Activated CD8-positive, alpha-beta memory T cell treated with anti-CD3 and anti-CD28 coated beads, Interleukin-2, amount 50 U/mL, for 1 hour (primary cell): ENCODE measurements around the gene RNGTT.
"Not testable (repeated sequence)": the region's sequence is repeated elsewhere in the genome, so short reads cannot be mapped to it uniquely, and the experiment has no call there.

Experiments used
- DNase-seq: peaks from one replicate; pipeline ENCODE4 v3.0.0-alpha.2; 2020; ENCODE audit errors: extremely low read depth

RNGTT gene

DNA sequence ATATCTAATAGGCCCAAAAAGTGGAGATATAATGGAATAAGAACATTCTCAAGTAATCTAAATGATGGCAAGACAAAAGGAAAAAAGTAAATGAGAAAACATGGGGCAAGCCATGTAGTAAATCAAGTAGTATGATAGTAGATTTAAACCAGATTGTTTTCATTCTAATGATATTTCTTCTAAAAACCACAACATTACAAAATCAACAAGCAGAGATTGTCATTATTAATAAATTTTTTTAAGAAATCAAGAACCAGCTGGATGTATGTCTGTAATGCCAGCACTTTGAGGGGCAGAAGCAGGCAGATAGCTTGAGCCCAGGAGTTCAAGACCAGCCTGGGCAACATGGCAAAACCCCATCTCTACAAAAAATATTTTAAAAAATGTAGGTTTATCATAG lies 155.0 kb downstream of the RNGTT start:
- DNase-seq, result no peak

DNA sequence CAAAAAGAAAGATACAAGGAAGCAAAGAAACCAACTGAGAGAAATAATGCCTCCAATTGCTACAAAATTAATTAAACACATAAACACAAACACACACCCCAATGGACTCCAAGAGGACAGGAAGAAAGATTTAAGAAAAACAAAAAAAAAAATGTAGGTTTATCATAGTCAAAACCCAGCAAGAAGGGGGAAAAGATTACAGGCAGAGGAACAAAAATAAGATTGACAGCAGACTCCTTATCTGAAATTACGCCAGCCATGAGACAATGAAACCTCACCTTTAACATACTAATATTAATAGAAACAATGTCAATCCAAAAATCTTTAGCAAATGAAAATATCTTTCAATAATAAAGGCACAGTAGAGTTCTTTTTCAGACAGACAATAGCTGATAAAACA lies 155.8 kb downstream of the RNGTT start:
- no peak for DNase-seq

DNA sequence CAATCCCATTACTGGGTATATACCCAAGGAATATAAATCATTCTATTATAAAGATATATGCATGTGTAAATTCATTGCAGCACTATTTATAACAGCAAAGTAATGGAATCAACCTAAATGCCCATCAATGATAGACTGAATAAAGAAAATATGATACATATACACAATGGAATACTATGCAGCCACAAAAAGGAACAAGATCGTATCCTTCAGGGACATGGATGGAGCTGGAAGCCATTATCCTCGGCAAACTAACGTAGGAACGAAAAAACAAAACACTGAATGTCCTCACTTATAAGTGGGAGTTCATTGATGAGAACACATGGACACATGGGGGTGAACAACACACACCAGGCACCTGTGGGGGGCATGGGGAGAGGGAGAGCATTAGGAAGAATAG lies 156.7 kb downstream of the RNGTT start:
- DNase-seq, result no peak

DNA sequence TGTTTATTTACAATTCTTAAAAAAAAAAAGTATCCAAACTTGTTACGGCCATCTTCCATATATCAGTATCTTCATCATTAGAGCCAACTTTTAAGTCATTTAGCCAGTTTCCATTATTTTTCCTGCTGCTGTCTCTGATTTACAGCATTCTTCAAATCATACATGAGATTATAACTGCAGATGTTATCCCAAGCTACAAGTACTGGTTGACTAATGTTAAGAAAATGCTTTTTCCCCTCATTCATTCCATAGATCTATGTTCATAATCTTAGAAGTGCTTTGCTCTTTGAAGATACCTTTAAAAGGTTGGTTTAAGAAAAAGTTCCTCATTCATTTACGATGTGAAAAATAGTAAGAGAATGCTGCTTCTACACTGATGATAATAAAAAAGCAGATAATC lies 158.7 kb downstream of the RNGTT start:
- no peak for DNase-seq

DNA sequence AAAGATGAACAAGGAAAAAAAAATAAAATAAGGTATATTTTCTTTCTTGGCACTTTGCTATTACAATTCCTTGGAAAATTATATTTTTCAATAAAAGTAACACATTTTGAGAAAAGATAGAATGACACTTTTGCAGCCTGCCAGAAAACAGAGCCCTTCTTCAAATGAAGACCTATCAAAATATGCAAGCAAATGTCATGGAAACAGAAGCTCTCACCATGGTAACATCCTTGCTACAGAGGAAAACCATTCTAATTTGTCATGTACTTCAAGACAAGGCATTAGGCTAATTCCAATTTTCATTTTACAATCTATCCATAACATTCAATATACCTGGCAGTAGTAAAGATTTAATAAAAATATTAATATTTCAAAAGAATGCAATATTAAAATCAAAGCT lies 177.9 kb downstream of the RNGTT start:
- DNase-seq, result no peak

DNA sequence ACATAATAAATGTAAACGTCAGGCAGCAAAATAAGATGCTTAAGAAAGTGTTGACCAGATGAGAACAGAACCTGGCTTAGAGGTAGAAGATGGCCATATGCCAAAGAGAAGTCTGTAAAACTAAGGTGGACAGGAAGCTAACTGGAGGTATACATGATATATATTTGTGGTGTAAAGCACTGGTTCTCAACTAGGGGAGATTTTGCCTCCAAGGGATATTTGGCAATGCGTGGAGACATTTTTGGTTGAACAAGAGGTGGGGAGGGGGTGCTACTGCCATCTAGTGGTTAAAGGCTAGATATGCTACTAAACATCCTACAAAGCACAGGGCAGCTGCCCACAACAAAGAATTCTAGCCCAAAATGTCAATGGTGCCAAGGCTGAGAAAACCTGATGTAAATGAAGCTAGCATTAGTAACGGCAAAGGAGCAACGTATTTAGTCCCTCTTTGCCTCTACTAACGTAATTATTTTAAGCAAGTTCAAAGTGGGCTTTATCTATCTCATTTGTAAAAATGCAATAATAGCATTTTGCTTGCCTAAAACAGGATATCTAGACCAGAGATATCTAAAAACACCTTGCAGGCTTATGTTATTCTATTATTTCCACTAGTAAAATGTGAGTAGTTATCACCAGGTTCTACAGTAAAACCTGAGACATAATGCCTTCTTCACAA lies 182.6 kb downstream of the RNGTT start:
- peak; percentile 8 for DNase-seq

DNA sequence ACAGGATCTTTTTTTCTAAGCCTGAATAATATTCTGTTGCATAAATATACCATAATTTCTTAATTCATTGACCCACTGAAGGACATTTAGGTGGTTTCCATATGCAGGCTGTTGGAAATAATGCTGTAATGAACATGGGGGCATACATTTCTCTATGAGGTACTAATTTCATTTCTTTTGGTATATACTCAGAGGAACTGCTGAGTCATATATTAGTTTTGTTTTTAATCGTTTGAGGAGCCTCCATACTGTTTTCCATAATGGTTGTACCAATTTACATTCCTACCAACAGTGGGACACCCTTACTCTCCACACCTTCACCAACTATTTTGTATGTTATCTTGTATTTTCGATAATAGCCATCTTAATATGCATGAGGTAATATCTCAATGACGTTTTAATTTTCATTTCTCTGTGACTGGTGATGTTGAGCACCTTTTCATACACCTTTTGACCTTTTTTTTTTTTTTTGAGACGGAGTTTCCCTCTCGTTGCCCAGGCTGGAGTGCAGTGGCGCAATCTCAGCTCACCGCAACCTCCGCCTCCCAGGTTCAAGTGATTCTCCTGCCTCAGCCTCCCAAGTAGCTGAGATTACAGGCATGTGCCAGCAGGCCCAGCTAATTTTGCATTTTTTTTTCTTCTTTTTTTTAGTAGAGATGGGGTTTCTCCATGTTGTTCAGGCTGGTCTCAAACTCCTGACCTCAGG lies 187.4 kb downstream of the RNGTT start:
- no peak for DNase-seq

DNA sequence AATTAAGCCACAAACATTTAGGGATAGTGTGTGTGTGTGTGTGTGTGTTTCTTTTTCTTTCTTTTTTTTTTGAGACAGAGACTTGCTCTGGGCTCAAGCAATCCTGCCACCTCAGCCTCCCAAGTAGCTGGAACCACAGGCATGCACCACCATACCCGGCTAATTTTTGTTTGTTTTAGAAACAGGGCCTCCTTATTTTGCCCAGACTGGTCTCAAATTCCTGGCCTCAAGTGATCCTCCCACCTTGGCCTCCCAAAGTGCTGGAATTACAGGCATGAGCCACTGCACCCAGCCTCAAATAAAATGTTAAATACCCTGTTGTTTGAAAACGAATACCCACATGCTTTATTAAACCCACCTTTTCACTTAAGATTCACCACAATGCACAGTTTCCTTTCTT lies 195.3 kb downstream of the RNGTT start:
- not testable (repeated sequence) for DNase-seq

DNA sequence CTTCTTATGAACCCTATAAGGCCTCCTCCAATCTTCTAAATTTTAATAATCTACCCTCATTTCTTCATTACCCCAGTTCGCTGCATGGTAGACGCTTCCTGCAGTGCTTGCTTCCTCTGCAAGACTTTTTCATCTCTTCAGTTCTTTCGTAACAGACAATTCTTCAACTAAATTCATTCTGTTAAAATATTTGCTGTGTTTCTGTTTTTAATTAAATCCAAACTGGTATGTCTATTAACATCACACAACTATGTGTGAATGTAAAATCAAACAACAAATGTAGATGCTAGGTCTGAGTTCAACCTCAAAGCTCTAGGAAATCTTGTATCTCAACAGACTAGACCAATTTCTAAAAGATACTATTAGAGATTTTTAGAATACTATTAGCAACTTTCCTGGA lies 199.3 kb downstream of the RNGTT start:
- no peak for DNase-seq

DNA sequence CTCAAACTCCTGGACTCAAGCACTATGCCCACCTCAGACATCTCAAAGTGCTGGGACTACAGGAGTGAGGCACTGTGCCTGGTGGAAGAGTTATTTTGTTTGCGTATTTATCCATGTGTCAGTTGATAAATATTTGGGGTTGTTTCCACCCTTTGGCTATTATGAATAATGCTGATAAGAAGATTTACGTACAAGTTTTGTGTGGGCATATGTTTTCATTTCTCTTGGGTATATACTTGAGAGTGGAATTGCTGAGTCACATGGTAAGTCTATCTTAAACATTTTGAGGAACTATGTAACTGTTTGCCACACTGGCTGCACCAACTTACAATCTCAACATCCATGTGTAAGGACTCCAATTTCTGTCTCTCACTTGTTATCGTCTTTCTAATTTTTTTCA lies 200.3 kb downstream of the RNGTT start:
- DNase-seq, result no peak

DNA sequence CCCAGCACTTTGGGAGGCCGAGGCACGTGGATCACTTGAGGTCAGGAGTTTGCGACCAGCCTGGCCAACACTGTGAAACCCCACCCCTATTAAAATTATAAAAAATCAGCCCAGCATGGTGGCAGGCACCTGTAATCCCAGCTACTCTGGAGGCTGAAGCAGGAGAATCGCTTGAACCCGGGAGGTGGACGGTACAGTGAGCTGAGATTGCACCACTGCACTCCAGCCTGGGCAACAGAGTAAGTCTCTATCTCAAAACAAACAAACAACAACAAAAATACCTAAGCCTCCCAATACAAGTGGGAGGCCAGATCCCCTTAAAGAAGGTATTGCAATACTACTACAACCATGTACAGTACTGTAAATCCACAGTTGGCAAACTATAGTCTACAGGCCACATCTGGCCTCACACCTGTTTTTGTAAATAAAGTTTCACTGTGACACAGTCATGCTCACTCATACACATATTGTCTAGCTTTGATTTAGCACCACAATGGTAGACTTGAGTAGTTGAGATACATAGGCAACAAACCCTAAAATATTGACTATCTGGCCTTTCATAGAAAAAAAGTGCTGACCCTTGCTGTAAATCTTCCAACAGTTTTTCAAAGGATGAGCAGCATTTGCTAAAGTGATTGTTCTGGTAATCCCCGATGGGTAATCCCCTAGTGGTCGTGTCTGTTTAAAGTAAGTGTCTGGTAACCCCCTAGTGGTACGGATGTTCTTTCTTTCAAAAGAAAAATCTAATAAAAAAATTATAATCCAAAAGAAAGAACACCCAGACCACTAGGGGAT lies 202.0 kb downstream of the RNGTT start:
- no peak for DNase-seq

DNA sequence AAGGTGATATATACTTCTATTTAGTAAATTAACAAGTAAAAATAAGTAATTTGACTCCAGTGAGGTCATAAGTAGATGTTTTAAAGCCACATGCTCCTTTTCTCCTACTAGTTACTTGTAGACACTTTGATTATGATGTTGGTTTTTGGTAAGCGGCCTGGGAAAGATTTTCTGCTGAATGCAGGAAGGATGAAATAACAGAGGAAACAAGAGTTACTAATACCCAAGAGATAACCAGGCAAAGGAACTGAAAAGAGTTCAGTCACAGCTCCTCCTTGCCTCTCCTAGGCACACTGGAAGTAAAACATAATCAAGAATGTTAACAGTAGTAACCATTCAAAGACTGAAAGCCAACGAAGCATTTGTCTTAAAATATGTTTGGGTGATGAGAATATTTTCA lies 203.3 kb downstream of the RNGTT start:
- no peak for DNase-seq

DNA sequence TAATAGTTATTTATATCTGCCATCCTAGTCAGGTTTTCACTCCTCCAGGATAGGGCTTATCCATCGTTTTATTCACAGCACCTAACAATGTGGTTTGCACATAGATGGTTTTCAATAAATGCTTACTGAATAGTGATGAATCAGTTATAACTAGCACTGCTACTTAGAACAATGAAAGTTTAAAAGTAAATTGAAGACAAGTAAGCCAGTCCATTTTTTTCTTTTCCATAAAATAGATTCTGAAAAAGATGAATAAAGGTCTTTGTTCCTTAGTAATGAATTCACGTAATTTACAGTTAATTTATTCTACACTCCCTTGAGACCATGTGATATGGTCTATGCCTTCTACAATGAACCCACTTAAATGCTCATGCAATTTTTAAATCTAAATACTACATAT lies 212.5 kb downstream of the RNGTT start:
- DNase-seq, result no peak

DNA sequence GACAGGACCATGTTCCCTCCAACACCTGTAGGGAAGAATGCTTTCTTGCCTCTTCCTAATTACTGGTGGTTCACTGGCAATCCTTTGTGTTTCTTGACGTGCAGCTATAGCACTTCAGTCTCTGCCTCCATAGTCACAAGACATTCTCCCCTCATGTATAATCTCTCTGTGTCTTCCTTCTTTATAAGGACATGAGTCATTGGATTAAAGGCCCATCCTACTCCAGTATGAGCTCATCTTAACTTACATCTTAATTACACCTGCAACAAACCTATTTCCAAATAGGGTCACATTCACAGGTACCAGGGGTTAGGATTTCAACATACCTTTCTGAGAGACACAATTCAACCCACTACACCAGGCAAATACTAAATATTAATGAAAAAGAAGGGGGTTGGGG lies 213.6 kb downstream of the RNGTT start:
- DNase-seq, result no peak

DNA sequence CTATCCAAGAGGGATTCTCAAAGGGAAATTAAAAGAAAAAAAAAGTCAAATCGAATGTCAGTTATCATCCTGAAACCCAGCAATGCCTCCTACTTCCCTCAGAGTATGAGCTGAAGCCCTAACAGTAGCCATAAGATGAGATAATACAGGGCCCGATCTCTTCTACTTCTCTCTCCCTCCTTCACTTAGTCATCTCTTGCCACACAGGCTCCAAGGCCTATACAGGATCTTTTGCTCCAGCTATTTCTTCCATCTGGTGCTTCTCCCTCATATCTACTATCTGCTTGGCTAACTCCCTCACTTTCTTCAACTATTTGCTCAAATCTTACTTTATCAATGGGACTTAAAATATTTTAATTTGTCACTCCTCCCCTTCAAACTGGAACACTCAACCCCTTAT lies 215.3 kb downstream of the RNGTT start:
- no peak for DNase-seq

DNA sequence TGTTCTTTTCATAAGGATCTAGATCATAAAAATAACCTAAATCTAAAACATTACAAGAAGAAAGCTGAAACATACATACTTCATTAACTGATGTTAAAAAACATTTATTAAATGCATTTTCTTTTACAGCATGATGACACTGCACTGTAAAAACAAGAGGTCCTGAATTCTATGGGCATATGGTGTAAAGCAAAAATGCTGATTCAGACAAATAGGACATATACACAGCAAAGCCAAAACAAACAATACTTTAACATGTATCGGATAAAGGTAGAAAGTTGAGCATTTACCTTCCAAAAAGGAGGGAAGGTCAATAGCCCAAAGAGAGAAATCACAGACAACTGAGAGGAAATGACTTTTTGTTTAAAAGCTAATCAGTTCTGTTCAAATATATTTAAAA lies 221.5 kb downstream of the RNGTT start:
- no peak for DNase-seq

DNA sequence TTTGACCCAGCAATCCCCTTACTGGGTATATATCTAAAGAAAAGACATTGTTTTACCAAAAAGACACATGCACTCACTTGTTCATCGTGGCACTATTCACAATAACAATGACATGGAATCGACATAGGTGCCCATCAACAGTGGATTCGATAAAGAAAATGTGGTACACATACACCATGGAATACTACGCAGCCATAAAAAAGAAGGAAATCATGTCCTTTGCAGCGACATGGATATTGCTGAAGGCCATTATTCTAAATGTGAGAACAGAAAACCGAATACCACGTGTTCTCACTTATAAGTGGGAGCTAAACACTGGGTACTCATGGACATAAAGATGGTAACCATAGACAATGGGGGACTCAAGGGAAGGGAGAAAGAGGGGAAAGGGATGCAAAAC lies 222.3 kb downstream of the RNGTT start:
- DNase-seq, result no peak

DNA sequence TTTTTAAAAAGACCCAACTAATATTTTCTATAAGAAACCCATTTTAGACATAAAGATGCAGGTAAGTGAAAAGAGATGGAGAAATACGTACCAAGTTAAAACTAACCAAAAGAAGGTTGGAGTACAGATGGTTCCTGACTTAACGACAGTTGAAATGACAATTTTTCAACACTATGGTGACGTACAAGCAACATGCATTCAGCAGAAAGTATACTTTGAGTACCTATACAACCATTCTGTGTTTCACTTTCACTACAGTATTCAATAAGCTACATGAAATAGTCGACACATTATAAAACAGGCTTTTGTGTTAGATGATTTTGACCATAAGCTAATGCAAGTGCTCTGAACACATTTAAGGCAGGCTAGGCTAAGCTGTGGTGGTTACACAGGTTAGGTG lies 228.9 kb downstream of the RNGTT start:
- DNase-seq, result no peak

DNA sequence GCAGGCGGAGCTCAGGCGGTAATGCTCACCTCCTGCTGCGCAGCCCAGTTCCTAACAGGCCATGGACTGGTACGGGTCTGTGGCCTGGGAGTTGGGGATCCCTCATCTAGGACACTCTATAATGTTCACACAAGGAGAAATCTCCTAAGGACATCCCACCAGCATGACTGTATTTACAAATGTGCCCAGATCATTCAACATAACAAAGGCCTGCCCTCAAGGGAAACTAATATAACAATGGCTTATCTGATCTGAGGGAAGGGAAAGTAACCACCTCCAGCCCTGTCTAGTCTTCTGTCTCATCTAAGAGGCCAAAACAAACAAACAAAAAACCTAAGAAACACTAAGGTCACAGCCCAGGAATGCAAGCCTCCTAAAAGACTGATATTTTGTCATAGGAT lies 232.8 kb downstream of the RNGTT start:
- no peak for DNase-seq

DNA sequence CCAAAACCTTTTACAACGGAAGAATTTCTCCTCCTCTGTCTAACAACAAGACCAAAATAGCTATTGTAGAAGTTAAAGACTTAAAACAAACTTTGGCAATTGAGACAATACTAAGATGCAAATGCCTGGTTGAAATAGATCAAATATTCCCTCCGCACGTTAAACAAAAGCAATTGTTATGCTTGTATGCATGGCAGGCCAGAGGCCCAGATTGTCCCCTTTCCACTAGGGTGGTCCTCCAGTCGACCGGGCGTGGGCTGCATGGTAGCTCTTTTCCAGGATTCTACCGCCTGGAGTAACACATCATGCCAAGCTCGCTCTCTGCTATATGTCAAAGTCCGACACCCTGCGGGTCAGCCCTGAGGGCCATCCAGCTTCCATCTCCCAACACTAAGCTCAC lies 234.7 kb downstream of the RNGTT start:
- no peak for DNase-seq

DNA sequence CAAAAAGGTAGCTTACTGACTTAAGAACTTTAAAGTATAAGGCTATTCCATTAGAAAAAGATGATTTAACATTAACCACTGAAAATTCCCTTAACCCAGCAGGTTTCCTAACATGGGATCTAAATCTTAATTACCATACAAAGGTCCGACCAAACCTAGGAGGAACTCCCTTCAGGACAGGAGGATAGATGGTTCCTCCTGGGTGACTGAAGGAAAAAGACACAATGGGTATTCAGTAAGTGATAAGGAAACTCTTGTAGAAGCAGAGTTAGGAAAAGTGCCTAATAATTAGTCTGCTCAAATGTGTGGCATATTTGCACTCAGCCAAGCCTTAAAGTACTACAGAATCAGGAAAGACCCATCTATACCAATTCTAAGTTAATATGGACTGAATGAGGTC lies 237.0 kb downstream of the RNGTT start:
- DNase-seq, result not testable (repeated sequence)

DNA sequence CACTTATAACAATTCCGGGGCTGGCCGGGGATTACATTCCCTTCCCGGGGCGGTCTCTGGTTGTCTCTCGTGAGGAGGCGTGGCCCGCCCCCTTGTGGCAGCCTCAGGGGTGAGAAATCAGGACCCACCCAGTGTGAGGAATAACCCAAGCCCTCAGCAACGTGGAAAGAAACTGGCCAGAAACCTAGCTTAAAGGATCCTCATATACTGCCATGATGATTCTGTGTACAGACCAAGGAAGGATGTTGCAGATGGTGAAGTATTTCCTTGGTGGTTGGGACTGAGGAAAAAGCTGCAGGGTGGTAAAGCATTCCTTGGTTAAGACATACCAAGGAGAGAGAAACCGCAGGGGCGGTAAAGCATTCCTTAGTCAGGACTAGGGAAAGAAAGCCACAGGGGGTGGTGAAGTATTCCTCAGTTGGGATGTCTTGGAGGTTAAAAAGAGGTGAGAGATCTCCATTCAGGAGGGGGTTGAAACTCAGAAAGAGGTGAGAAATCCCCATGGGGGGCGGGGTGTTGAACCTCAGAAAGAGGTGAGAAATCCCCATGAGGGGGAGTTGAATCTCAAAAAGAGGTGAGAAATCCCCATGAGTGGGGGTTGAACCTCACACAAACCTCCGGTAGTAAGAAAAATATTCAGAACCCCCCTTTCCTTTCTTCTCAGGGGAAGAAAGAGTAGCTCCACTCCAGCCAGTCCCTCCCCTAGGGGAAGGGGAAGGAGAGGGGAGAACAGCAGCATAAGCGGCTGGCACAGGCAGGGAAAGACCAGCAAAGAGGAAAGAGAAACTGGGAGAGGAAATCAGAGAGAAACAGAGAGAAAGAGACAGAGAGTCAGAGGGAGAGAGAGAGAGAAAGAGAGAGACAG lies 238.1 kb downstream of the RNGTT start:
- DNase-seq, result no peak
